ENCODE measurements around the gene NOL9.
"Not testable (repeated sequence)": the region's sequence is repeated elsewhere in the genome, so short reads cannot be mapped to it uniquely, and the experiment has no call there.

Gene NOL9

GRCh38 chr1:6572653-6573383 is 18.5 kb upstream of the NOL9 start:
- no peak for DNase-seq (ENCODE audit: low read depth, low spot score)

GRCh38 chr1:6570987-6571386 is 16.7 kb upstream of the NOL9 start:
- no peak for DNase-seq (ENCODE audit: low read depth, low spot score)

GRCh38 chr1:6570100-6570499 is 15.8 kb upstream of the NOL9 start:
- no peak for DNase-seq (ENCODE audit: low read depth, low spot score)

GRCh38 chr1:6569033-6569432 is 14.7 kb upstream of the NOL9 start:
- DNase-seq (ENCODE audit: low read depth, low spot score): no peak

- no peak for DNase-seq (ENCODE audit: low read depth, low spot score)
Observed at GRCh38 chr1:6560267-6560666, 6.0 kb upstream of the NOL9 start.

GRCh38 chr1:6559161-6559560 is 4.8 kb upstream of the NOL9 start:
- DNase-seq (ENCODE audit: low read depth, low spot score): not testable (repeated sequence)

- no peak for DNase-seq (ENCODE audit: low read depth, low spot score)
Observed at GRCh38 chr1:6557597-6557996, 3.3 kb upstream of the NOL9 start.

GRCh38 chr1:6554907-6555778 is 830 bp upstream of the NOL9 start, which contains the start of gene TAS1R1:
TAS1R1 (plus strand) TSS chr1:6555307; CDS start chr1:6555374, 67 bp downstream.
- DNase-seq (ENCODE audit: low read depth, low spot score): no peak

GRCh38 chr1:6547301-6547700 is 7.0 kb downstream of the NOL9 start:
- peak; percentile 23 for DNase-seq (ENCODE audit: low read depth, low spot score)

- DNase-seq (ENCODE audit: low read depth, low spot score): no peak
Observed at GRCh38 chr1:6546326-6546725, 8.0 kb downstream of the NOL9 start.

- peak; percentile 60 for DNase-seq (ENCODE audit: low read depth, low spot score)
Observed at GRCh38 chr1:6545276-6546112, 8.8 kb downstream of the NOL9 start.

GRCh38 chr1:6544831-6545230 is 9.5 kb downstream of the NOL9 start:
- DNase-seq (ENCODE audit: low read depth, low spot score): peak; percentile 56

GRCh38 chr1:6538956-6539355 is 15.4 kb downstream of the NOL9 start:
- peak; percentile 73 for DNase-seq (ENCODE audit: low read depth, low spot score)

- DNase-seq (ENCODE audit: low read depth, low spot score): no peak
Observed at GRCh38 chr1:6536291-6536690, 18.0 kb downstream of the NOL9 start.

GRCh38 chr1:6535214-6535613 is 19.1 kb downstream of the NOL9 start:
- DNase-seq (ENCODE audit: low read depth, low spot score): no peak

- no peak for DNase-seq (ENCODE audit: low read depth, low spot score)
Observed at GRCh38 chr1:6534248-6534822, 20.0 kb downstream of the NOL9 start.

GRCh38 chr1:6531996-6532395 is 22.3 kb downstream of the NOL9 start:
- DNase-seq (ENCODE audit: low read depth, low spot score): no peak

- DNase-seq (ENCODE audit: low read depth, low spot score): no peak
Observed at GRCh38 chr1:6530504-6531160, 23.7 kb downstream of the NOL9 start.

- no peak for DNase-seq (ENCODE audit: low read depth, low spot score)
Observed at GRCh38 chr1:6528492-6528891, 25.8 kb downstream of the NOL9 start.

- DNase-seq (ENCODE audit: low read depth, low spot score): no peak
Observed at GRCh38 chr1:6526316-6526715, 28.0 kb downstream of the NOL9 start.

- DNase-seq (ENCODE audit: low read depth, low spot score): peak; percentile 61
Observed at GRCh38 chr1:6523566-6523965, 30.7 kb downstream of the NOL9 start.
